ENCODE data around the gene PIK3R5.

The PIK3R5 gene

GRCh38 chr17:8922451-8922850 is 43.1 kb downstream of the PIK3R5 start:
- no peak for DNase-seq

- no peak for DNase-seq
Observed at GRCh38 chr17:8921147-8921546, 44.4 kb downstream of the PIK3R5 start.

GRCh38 chr17:8918807-8919465 is 46.6 kb downstream of the PIK3R5 start:
- DNase-seq, result no peak

- DNase-seq, result no peak
Observed at GRCh38 chr17:8916466-8916865, 49.0 kb downstream of the PIK3R5 start.

GRCh38 chr17:8914554-8914953 is 51.0 kb downstream of the PIK3R5 start:
- DNase-seq, result no peak

GRCh38 chr17:8913879-8914278 is 51.6 kb downstream of the PIK3R5 start:
- DNase-seq, result no peak

GRCh38 chr17:8913091-8913490 is 52.4 kb downstream of the PIK3R5 start:
- no peak for DNase-seq

GRCh38 chr17:8912084-8912981 is 53.2 kb downstream of the PIK3R5 start:
- no peak for DNase-seq

- DNase-seq, result no peak
Observed at GRCh38 chr17:8910969-8911604, 54.4 kb downstream of the PIK3R5 start.

- DNase-seq, result no peak
Observed at GRCh38 chr17:8909586-8910270, 55.8 kb downstream of the PIK3R5 start.

- no peak for DNase-seq
Observed at GRCh38 chr17:8905331-8905730, 60.2 kb downstream of the PIK3R5 start.

GRCh38 chr17:8904686-8905085 is 60.8 kb downstream of the PIK3R5 start:
- no peak for DNase-seq

- no peak for DNase-seq
Observed at GRCh38 chr17:8904201-8904600, 61.3 kb downstream of the PIK3R5 start.

GRCh38 chr17:8900626-8901585 is 64.6 kb downstream of the PIK3R5 start:
- DNase-seq, result no peak

- DNase-seq, result no peak
Observed at GRCh38 chr17:8900207-8900606, 65.3 kb downstream of the PIK3R5 start.

GRCh38 chr17:8898636-8899035 is 66.9 kb downstream of the PIK3R5 start:
- DNase-seq, result no peak

GRCh38 chr17:8898126-8898525 is 67.4 kb downstream of the PIK3R5 start:
- no peak for DNase-seq

GRCh38 chr17:8896641-8897635 is 68.6 kb downstream of the PIK3R5 start:
- no peak for DNase-seq

GRCh38 chr17:8896087-8896486 is 69.4 kb downstream of the PIK3R5 start:
- no peak for DNase-seq

GRCh38 chr17:8894673-8895578 is 70.6 kb downstream of the PIK3R5 start:
- peak; percentile 34 for DNase-seq
